Gastroesophageal sphincter (tissue), 4 donors: ENCODE data around the gene HCST. TPM values are rescaled to one million over a fixed set of nuclear protein-coding genes. Genes with fewer than 3 reads are reported as not detected.
"Not testable (repeated sequence)": the region's sequence is repeated elsewhere in the genome, so short reads cannot be mapped to it uniquely, and the experiment has no call there.

Experiments used
- ATAC-seq: fragments of 150-250 bp; one replicate; pipeline ENCODE4 v1.9.1; 2016; ENCODE audit warnings: mild to moderate bottlenecking, moderate library complexity
- H3K27ac ChIP-seq, 4 donors: fragments of 200-600 bp; sonication (generic) in 3 of 4; 1 replicate in 3 of 4; 2 replicates in 1 of 4; pipeline ENCODE4 v1.5.1; 2016 to 2019
- H3K27me3 ChIP-seq: fragments of 200-600 bp; sonication (generic); one replicate; pipeline ENCODE4 v1.5.1; 2019
- H3K36me3 ChIP-seq, 2 donors: fragments of 200-600 bp; sonication (generic); one replicate each; pipeline ENCODE4 v1.5.1; 2019; ENCODE audit warnings: control low read depth in 1 of 2
- H3K4me1 ChIP-seq, 3 donors: fragments of 200-600 bp; sonication (generic); 1 replicate in 2 of 3; 2 replicates in 1 of 3; pipeline ENCODE4 v1.5.1; 2016 to 2019; ENCODE audit warnings: control low read depth in 2 of 3
- H3K4me3 ChIP-seq, 2 donors: fragments of 200-600 bp; sonication (generic); one replicate each; pipeline ENCODE4 v1.5.1; 2019; ENCODE audit warnings: mild to moderate bottlenecking in 1 of 2, moderate library complexity in 1 of 2
- H3K9me3 ChIP-seq, 3 donors: fragments of 200-600 bp; sonication (generic); one replicate each; pipeline ENCODE4 v1.5.1; 2017 to 2019; ENCODE audit warnings: control low read depth in 2 of 3
- CTCF ChIP-seq, 4 experiments: fragments of 200-600 bp in 2 of 4; fragments of 450-650 bp in 2 of 4; sonication (generic) in 1 of 4; IDR thresholded peaks; one replicate each; pipeline ENCODE4 v1.5.1; 2017 to 2019; ENCODE audit warnings: antibody characterized with exemption in 4 of 4, mild to moderate bottlenecking in 2 of 4, moderate library complexity in 2 of 4
- EP300 ChIP-seq: sonication (generic); formaldehyde crosslinking; IDR thresholded peaks from one replicate; pipeline ENCODE4 v1.6.1; 2017; ENCODE audit warnings: antibody characterized with exemption, mild to moderate bottlenecking
- POLR2A ChIP-seq, 2 donors: fragments of 450-650 bp; IDR thresholded peaks; one replicate each; pipeline ENCODE4 v1.6.1; 2017; ENCODE audit warnings: antibody characterized with exemption in 2 of 2, mild to moderate bottlenecking in 2 of 2, moderate library complexity in 1 of 2
- POLR2AphosphoS5 ChIP-seq: sonication (generic); formaldehyde crosslinking; IDR thresholded peaks from one replicate; pipeline ENCODE4 v1.6.1; 2017; ENCODE audit warnings: antibody characterized with exemption
- WGBS, 2 donors: methylation state at CpG; one replicate each; pipeline ENCODE4 v1.1.5; 2018; ENCODE audit warnings: low coverage in 1 of 2; 5-methylcytosine and 5-hydroxymethylcytosine counted together
- total RNA-seq, 4 donors: library from RNA; depleted of rRNA; stranded (reverse); fragments of >200 nt; gene quantifications; one replicate each; pipeline ENCODE4 v1.1.0, GENCODE V29; 2016

HCST gene
- total RNA-seq, 4 donors from 2014 or later = 1.8 to 3.1 (median 3.0) TPM; not detected in 1

- no peak for TF ChIP-seq EP300
- no peak for TF ChIP-seq CTCF (IDR thresholded peaks at IDR 0.05)
- no peak for TF ChIP-seq POLR2AphosphoS5
- TF ChIP-seq POLR2A (IDR thresholded peaks at IDR 0.05) = no peak
- Histone ChIP-seq H3K4me3 (peak within 1 kb of the TSS; percentile 35 to 64), H3K4me1 (peaks cover 5 to 30% (median 14%) of the 10 kb centered on the region in 3 donors), H3K27me3 (peaks cover 40% of the 10 kb centered on the region), H3K27ac (peak within 1 kb of the TSS in 1 of 4 donors; percentile 53), H3K36me3 (no peaks in the 10 kb centered on the region), H3K9me3 (no peaks in the 10 kb centered on the region)
- no CpG with 5 or more reads among the region's 60 CpGs for WGBS, 2 donors
- ATAC-seq = peak; percentile 90
Observed at GRCh38 chr19:35868172-35868822, 34.0 kb upstream of the HCST start, which contains the start of gene APLP1. APLP1 (plus strand) TSS chr19:35868574; CDS start chr19:35868637, 63 bp downstream.

- Histone ChIP-seq H3K36me3 (no peaks in the 10 kb centered on the region), H3K27ac (peak overlapping the region in 1 of 4 donors; percentile 53), H3K4me1 (peaks cover 5 to 30% (median 14%) of the 10 kb centered on the region in 3 donors), H3K4me3 (peak overlapping the region; percentile 35 to 64), H3K9me3 (no peaks in the 10 kb centered on the region), H3K27me3 (peaks cover 40% of the 10 kb centered on the region)
- 20% methylated on average over 2 of the region's 15 CpGs; no CpG with 5 or more reads in 1 of the 2 donors for WGBS, 2 donors
- no peak for ATAC-seq
- no peak for TF ChIP-seq POLR2A (IDR thresholded peaks at IDR 0.05)
- no peak for TF ChIP-seq EP300
- no peak for TF ChIP-seq CTCF (IDR thresholded peaks at IDR 0.05)
- no peak for TF ChIP-seq POLR2AphosphoS5
Observed at GRCh38 chr19:35868823-35869326, 33.5 kb upstream of the HCST start.

GRCh38 chr19:35869327-35870123 is 32.8 kb upstream of the HCST start:
- H3K4me3 ChIP-seq = peak overlapping the region in 1 of 2 donors; percentile 64
- ATAC-seq = peak; percentile 65
- no peaks in the 10 kb centered on the region for H3K9me3 ChIP-seq
- H3K4me1 ChIP-seq = peaks cover 5 to 30% (median 14%) of the 10 kb centered on the region in 3 donors
- no peak for TF ChIP-seq EP300
- no peak for TF ChIP-seq CTCF (IDR thresholded peaks at IDR 0.05)
- TF ChIP-seq POLR2A (IDR thresholded peaks at IDR 0.05) = no peak
- TF ChIP-seq POLR2AphosphoS5 = no peak
- no peak overlapping the region for H3K27ac ChIP-seq
- H3K27me3 ChIP-seq = peaks cover 40% of the 10 kb centered on the region
- 0 to 2% methylated on average over 10 to 14 of the region's 51 CpGs for WGBS, 2 donors
- no peaks in the 10 kb centered on the region for H3K36me3 ChIP-seq

GRCh38 chr19:35870124-35870736 is 32.1 kb upstream of the HCST start:
- not testable (repeated sequence) for H3K27ac ChIP-seq, H3K9me3 ChIP-seq, ATAC-seq, H3K36me3 ChIP-seq
- Histone ChIP-seq H3K4me1 (peaks cover 5 to 30% (median 14%) of the 10 kb centered on the region in 3 donors), H3K27me3 (peaks cover 38% of the 10 kb centered on the region), H3K4me3 (peak overlapping the region in 1 of 2 donors; percentile 64)
- 9 to 47% methylated on average over 12 to 26 of the region's 26 CpGs for whole genome bisulfite sequencing, 2 donors

GRCh38 chr19:35870798-35871197 is 31.5 kb upstream of the HCST start:
- ATAC-seq = no peak
- WGBS, 2 donors = 83% methylated on average over 1 of the region's 12 CpGs; no CpG with 5 or more reads in 1 of the 2 donors
- Histone ChIP-seq H3K27ac (no peak overlapping the region), H3K27me3 (peaks cover 33% of the 10 kb centered on the region), H3K4me3 (no peak overlapping the region), H3K9me3 (no peaks in the 10 kb centered on the region), H3K36me3 (no peaks in the 10 kb centered on the region), H3K4me1 (peaks cover 5 to 30% (median 14%) of the 10 kb centered on the region in 3 donors)
- TF ChIP-seq POLR2AphosphoS5 (no peak), EP300 (no peak), POLR2A (IDR thresholded peaks at IDR 0.05) (no peak), CTCF (IDR thresholded peaks at IDR 0.05) (no peak)
